ENCODE measurements around the gene RNLS. TPM values are rescaled to one million over a fixed set of nuclear protein-coding genes. Genes with fewer than 3 reads are reported as not detected.

Gene RNLS
- total RNA-seq, 1 experiment from 2014 or later: not detected

DNA sequence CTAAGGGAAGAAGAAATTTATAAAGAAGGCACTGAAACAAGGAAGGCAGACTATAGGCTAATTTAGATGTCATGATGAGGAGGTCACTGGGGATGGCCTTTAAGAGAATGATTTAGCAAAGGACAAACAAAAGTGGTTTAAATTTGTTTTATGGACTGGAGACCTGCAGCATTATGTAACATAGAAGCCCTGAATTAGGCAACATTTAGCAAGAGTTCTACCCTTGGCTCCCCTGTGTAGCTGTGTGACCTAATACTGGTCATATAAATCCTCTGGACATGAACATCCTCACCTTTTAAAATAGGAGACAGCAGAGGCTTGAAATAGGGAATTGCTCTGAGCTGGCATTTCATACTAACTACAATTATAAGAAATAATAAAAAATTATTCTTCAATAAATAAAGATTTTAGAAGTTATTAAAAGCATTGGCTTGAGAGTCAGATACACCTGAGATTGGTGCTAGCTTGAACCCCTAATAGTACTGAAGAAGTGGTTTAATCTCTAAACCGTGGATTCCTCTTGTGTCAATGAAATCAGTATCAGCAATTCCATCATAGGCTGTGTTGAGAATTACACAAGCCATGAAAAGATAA, 48.9 kb downstream of the RNLS start:
- ChIA-PET POLR2A (no interaction called here), CTCF (no interaction called here), RAD21 (ENCODE audit: low non-redundant PET in 1 of 2, low total read pairs in 2 of 2, uncharacterized antibody in 2 of 2, unreplicated experiment in 2 of 2) (no interaction called here)
- Histone ChIP-seq H3K4me3 (replicated peaks in 1 of 2; ENCODE audit: low read depth in 1 of 2, low read length in 2 of 2) (no peak overlapping the region), H2AFZ (ENCODE audit: low read depth, low read length, poor library complexity, severe bottlenecking) (no peak overlapping the region), H3K27ac (ENCODE audit: low read depth, low read length) (no peak overlapping the region), H3K9me3 (ENCODE audit: control insufficient read depth in 1 of 2, insufficient read depth in 1 of 2, low read depth in 1 of 2, low read length in 2 of 2) (no peaks in the 10 kb centered on the region), H3K9ac (ENCODE audit: low read length) (no peak overlapping the region), H3K36me3 (ENCODE audit: control insufficient read depth in 1 of 2, insufficient read depth in 2 of 2, low read length in 2 of 2) (no peaks in the 10 kb centered on the region), H4K20me1 (ENCODE audit: insufficient read depth) (no peaks in the 10 kb centered on the region), H3K4me2 (ENCODE audit: low read length) (no peak overlapping the region), H3K79me2 (ENCODE audit: insufficient read depth, low read length) (no peaks in the 10 kb centered on the region), H3K9me2 (ENCODE audit: insufficient read depth) (no peaks in the 10 kb centered on the region), H3K27me3 (ENCODE audit: insufficient read depth, low read length) (no peaks in the 10 kb centered on the region), H3K4me1 (ENCODE audit: control insufficient read depth in 1 of 2, insufficient read depth in 2 of 2, low read length in 2 of 2) (no peaks in the 10 kb centered on the region)
- ATAC-seq (no peak), DNase-seq (ENCODE audit: low read depth, low spot score) (no peak)
- intact Hi-C loops (cut with micrococcal nuclease): no loop called here
- BruUV-seq (replicated peaks): no TSS peak
- TF ChIP-seq SRF (IDR thresholded peaks at IDR 0.05; ENCODE audit: low read depth) (no peak), CBX3 (IDR thresholded peaks at IDR 0.05; ENCODE audit: low read depth) (no peak), JUND (IDR thresholded peaks at IDR 0.05) (no peak), ZNF274 (IDR thresholded peaks at IDR 0.05; ENCODE audit: low read depth, low read length) (no peak), YY1 (IDR thresholded peaks at IDR 0.05; ENCODE audit: extremely low read depth, insufficient replicate concordance, low read depth, low read length) (no peak), TCF7L2 (IDR thresholded peaks at IDR 0.05; ENCODE audit: borderline replicate concordance, extremely low read depth, insufficient read depth, insufficient read length) (no peak), ATF3 (IDR thresholded peaks at IDR 0.05) (no peak), EZH2 (IDR thresholded peaks at IDR 0.05) (no peak), ZBTB33 (IDR thresholded peaks at IDR 0.05; ENCODE audit: extremely low read depth, insufficient replicate concordance, low read length) (no peak), EZH2phosphoT487 (IDR thresholded peaks at IDR 0.05; ENCODE audit: borderline replicate concordance) (no peak), SP1 (IDR thresholded peaks at IDR 0.05; ENCODE audit: low read depth) (no peak), ZFX (IDR thresholded peaks at IDR 0.05) (no peak), POLR2A (IDR thresholded peaks at IDR 0.05; ENCODE audit: borderline replicate concordance, extremely low read depth, insufficient read depth, insufficient read length) (no peak), EGR1 (IDR thresholded peaks at IDR 0.05; ENCODE audit: low read depth) (no peak), RAD21 (IDR thresholded peaks at IDR 0.05; ENCODE audit: low read depth) (no peak), MAX (IDR thresholded peaks at IDR 0.05) (no peak), CEBPB (IDR thresholded peaks at IDR 0.05; ENCODE audit: low read depth) (no peak)
- TF ChIP-seq, protein P1, sequence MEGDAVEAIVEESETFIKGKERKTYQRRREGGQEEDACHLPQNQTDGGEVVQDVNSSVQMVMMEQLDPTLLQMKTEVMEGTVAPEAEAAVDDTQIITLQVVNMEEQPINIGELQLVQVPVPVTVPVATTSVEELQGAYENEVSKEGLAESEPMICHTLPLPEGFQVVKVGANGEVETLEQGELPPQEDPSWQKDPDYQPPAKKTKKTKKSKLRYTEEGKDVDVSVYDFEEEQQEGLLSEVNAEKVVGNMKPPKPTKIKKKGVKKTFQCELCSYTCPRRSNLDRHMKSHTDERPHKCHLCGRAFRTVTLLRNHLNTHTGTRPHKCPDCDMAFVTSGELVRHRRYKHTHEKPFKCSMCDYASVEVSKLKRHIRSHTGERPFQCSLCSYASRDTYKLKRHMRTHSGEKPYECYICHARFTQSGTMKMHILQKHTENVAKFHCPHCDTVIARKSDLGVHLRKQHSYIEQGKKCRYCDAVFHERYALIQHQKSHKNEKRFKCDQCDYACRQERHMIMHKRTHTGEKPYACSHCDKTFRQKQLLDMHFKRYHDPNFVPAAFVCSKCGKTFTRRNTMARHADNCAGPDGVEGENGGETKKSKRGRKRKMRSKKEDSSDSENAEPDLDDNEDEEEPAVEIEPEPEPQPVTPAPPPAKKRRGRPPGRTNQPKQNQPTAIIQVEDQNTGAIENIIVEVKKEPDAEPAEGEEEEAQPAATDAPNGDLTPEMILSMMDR (IDR thresholded peaks at IDR 0.05 in 2 of 3, conservative IDR thresholded peaks at IDR 0.05 in 1 of 3; ENCODE audit: borderline replicate concordance in 1 of 3, insufficient read depth in 1 of 3, low read depth in 2 of 3, low read length in 2 of 3): no peak

Data from HCT116 (cell line).